Smooth muscle cell (in vitro differentiated cells): Measurements from ENCODE around the gene PNMA6F. TPM values are rescaled to one million over a fixed set of nuclear protein-coding genes. Genes with fewer than 3 reads are reported as not detected.

Source experiments
- DNase-seq: peaks from one replicate; lab custom pipeline; 2025; ENCODE audit not compliant: unreplicated experiment; lab: John Stamatoyannopoulos, UW
- H2AFZ ChIP-seq: fragments of 200-600 bp; sonication (generic); 2 replicates; pipeline ENCODE4 v1.6.0; 2016; ENCODE audit warnings: antibody characterized with exemption, low read depth, mild to moderate bottlenecking
- H3F3A ChIP-seq: fragments of 200-600 bp; sonication (generic); 2 replicates; pipeline ENCODE4 v1.6.0; 2017; ENCODE audit warnings: antibody characterized with exemption, low read depth
- H3K27ac ChIP-seq: fragments of 200-600 bp; sonication (generic); 2 replicates; pipeline ENCODE4 v1.5.1; 2016; ENCODE audit warnings: low read depth, mild to moderate bottlenecking
- H3K27me3 ChIP-seq: fragments of 200-600 bp; sonication (generic); 2 replicates; pipeline ENCODE4 v1.6.1; 2016; ENCODE audit warnings: low read depth, mild to moderate bottlenecking
- H3K36me3 ChIP-seq: fragments of 200-600 bp; sonication (generic); 2 replicates; pipeline ENCODE4 v1.5.1; 2016; ENCODE audit warnings: low read depth
- H3K4me1 ChIP-seq: fragments of 200-600 bp; sonication (generic); 2 replicates; pipeline ENCODE4 v1.5.1; 2016; ENCODE audit warnings: low read depth
- H3K4me2 ChIP-seq: fragments of 200-600 bp; sonication (generic); 2 replicates; pipeline ENCODE4 v1.6.0; 2016; ENCODE audit warnings: mild to moderate bottlenecking
- H3K4me3 ChIP-seq: fragments of 200-600 bp; sonication (generic); 2 replicates; pipeline ENCODE4 v1.5.1; 2016; ENCODE audit warnings: mild to moderate bottlenecking
- H3K79me2 ChIP-seq: fragments of 200-600 bp; sonication (generic); 2 replicates; pipeline ENCODE4 v1.6.0; 2016; ENCODE audit warnings: low read depth, mild to moderate bottlenecking
- H3K9ac ChIP-seq: fragments of 200-600 bp; sonication (generic); 2 replicates; pipeline ENCODE4 v1.6.0; 2016; ENCODE audit warnings: low read depth
- H3K9me3 ChIP-seq: fragments of 200-600 bp; sonication (generic); replicated peaks from 2 replicates; pipeline ENCODE4 v1.5.1; 2016; ENCODE audit warnings: low read depth
- H4K20me1 ChIP-seq: fragments of 200-600 bp; sonication (generic); 2 replicates; pipeline ENCODE4 v1.6.0; 2016; ENCODE audit warnings: low read depth
- CTCF ChIP-seq: fragments of 200-600 bp; sonication (generic); IDR thresholded peaks from 2 replicates; pipeline ENCODE4 v1.5.1; 2017; ENCODE audit warnings: borderline replicate concordance, mild to moderate bottlenecking, antibody characterized with exemption; ENCODE audit not compliant: insufficient read depth, poor library complexity, severe bottlenecking
- WGBS: methylation state at CpG from one replicate; pipeline ENCODE4 v1.1.7; 2016; ENCODE audit warnings: low lambda C conversion rate; 5-methylcytosine and 5-hydroxymethylcytosine counted together
- polyA plus RNA-seq: library from polyadenylated mRNA; unstranded; fragments of >200 nt; fragmentation: Nextera tagmentation; extraction: Ambion mirVana; gene quantifications from 2 replicates; pipeline ENCODE4 v1.2.1, GENCODE V29; 2016
- total RNA-seq: library from RNA; depleted of rRNA; stranded (reverse); fragments of >200 nt; gene quantifications from 2 replicates; pipeline ENCODE4 v1.2.3, GENCODE V29; 2014

The PNMA6F gene
- total and polyA plus RNA-seq, 2 experiments from 2014 or later: not detected

- H3K79me2 ChIP-seq: no peaks in the 10 kb centered on the region
- H3K4me1 ChIP-seq: no peaks in the 10 kb centered on the region
- H4K20me1 ChIP-seq: no peaks in the 10 kb centered on the region
- DNase-seq: no peak
- H3K27ac ChIP-seq: no peak overlapping the region
- H3K36me3 ChIP-seq: no peaks in the 10 kb centered on the region
- H3F3A ChIP-seq: no peaks in the 10 kb centered on the region
- H2AFZ ChIP-seq: no peak overlapping the region
- H3K9ac ChIP-seq: no peak overlapping the region
- H3K9me3 ChIP-seq: no peaks in the 10 kb centered on the region
- TF ChIP-seq CTCF: no peak
- H3K27me3 ChIP-seq: no peaks in the 10 kb centered on the region
- WGBS: 82% methylated on average over 6 of the region's 7 CpGs
- no peak overlapping the region for H3K4me3 ChIP-seq
- no peak overlapping the region for H3K4me2 ChIP-seq
Observed at GRCh38 chrX:153318811-153319210, 2.8 kb downstream of the PNMA6F start.

GRCh38 chrX:153317996-153318722 lies 3.4 kb downstream of the PNMA6F start:
- no peak overlapping the region for H2AFZ ChIP-seq
- H3K9ac ChIP-seq: no peak overlapping the region
- WGBS: 92% methylated on average over 20 of the region's 20 CpGs
- H3K27me3 ChIP-seq: no peaks in the 10 kb centered on the region
- no peaks in the 10 kb centered on the region for H3K9me3 ChIP-seq
- H3K4me2 ChIP-seq: no peak overlapping the region
- no peaks in the 10 kb centered on the region for H3K79me2 ChIP-seq
- TF ChIP-seq CTCF: no peak
- no peaks in the 10 kb centered on the region for H4K20me1 ChIP-seq
- no peak overlapping the region for H3K4me3 ChIP-seq
- no peaks in the 10 kb centered on the region for H3K36me3 ChIP-seq
- no peak for DNase-seq
- H3F3A ChIP-seq: no peaks in the 10 kb centered on the region
- H3K4me1 ChIP-seq: no peaks in the 10 kb centered on the region
- H3K27ac ChIP-seq: no peak overlapping the region

GRCh38 chrX:153317306-153317705 lies 4.3 kb downstream of the PNMA6F start:
- no peak for TF ChIP-seq CTCF
- H3K27me3 ChIP-seq: no peaks in the 10 kb centered on the region
- H4K20me1 ChIP-seq: no peaks in the 10 kb centered on the region
- H3K9me3 ChIP-seq: no peaks in the 10 kb centered on the region
- no peak overlapping the region for H2AFZ ChIP-seq
- no peak overlapping the region for H3K27ac ChIP-seq
- H3K36me3 ChIP-seq: no peaks in the 10 kb centered on the region
- no peaks in the 10 kb centered on the region for H3K79me2 ChIP-seq
- no peak overlapping the region for H3K9ac ChIP-seq
- H3F3A ChIP-seq: no peaks in the 10 kb centered on the region
- 85% methylated on average over 8 of the region's 8 CpGs for WGBS
- no peak overlapping the region for H3K4me2 ChIP-seq
- H3K4me1 ChIP-seq: no peaks in the 10 kb centered on the region
- no peak overlapping the region for H3K4me3 ChIP-seq
- DNase-seq: no peak

- Histone ChIP-seq H3K36me3 (no peaks in the 10 kb centered on the region), H3K4me2 (no peak overlapping the region), H3K27ac (no peak overlapping the region), H3K9me3 (no peaks in the 10 kb centered on the region), H3K4me1 (no peaks in the 10 kb centered on the region), H3K9ac (no peak overlapping the region), H3K27me3 (no peaks in the 10 kb centered on the region), H4K20me1 (no peaks in the 10 kb centered on the region), H3F3A (no peaks in the 10 kb centered on the region), H3K79me2 (no peaks in the 10 kb centered on the region), H2AFZ (no peak overlapping the region), H3K4me3 (no peak overlapping the region)
- DNase-seq: no peak
- 71% methylated on average over 1 of the region's 1 CpG for WGBS
- no peak for TF ChIP-seq CTCF
Observed at GRCh38 chrX:153312842-153313241, 8.7 kb downstream of the PNMA6F start.
